Activated CD8-positive, alpha-beta memory T cell treated with anti-CD3 and anti-CD28 coated beads, Interleukin-2, amount 50 U/mL, for 24 hours (primary cell): ENCODE data around the gene CCIN.
A peak's percentile ranks its signal among the peaks of the same experiment; 100 is the strongest.
"Not testable (repeated sequence)": the region's sequence is repeated elsewhere in the genome, so short reads cannot be mapped to it uniquely, and the experiment has no call there.

ENCODE experiments used
- DNase-seq: peaks from one replicate; pipeline ENCODE4 v3.0.0-alpha.2; 2020; ENCODE audit errors: extremely low read depth

The CCIN gene

DNA sequence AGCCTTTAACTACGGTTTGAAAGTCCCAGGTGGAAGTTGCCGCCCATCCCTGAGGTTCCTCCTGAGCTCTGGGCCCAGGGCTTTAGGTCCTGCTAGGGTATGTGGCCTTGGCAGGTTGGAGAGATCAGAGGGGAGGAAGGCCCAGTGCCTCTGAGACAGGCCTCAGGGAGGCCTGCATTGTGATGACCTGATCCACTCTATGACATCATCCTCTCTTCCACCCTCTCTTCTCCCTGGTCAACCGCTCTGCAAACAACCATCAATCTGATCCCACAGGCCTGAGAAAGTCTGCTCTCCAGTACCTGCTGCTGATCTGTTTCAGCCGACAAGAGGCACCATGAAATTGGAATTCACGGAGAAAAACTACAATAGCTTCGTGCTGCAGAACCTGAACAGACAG lies at the start of gene CCIN:
CCIN (plus strand) TSS at position 223 of the 400 bp plus-strand sequence; CDS start at position 338, 115 bp downstream.
- DNase-seq: no peak

GRCh38 chr9:36119476-36119875 lies 49.7 kb upstream of the CCIN start:
- no peak for DNase-seq

DNA sequence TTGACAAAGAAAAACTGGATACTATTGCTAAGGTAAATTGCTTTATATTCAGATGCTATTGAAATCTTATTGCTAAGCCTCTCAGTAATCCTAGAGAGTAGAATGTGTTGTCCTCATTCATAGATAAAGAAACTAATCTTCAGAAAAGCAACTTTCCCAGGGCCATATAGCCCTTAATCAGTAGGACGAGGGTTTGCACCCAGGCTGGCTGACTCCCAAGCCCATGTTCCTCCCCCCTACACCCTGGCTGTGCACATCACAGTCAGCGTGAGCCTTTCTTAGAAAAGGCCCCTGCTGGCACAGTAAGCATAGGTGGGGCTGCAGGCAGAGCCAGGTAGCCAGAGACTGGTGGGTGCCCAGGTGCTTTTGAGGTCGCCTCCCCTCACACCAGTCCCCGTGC lies 48.5 kb upstream of the CCIN start:
- DNase-seq: no peak

DNA sequence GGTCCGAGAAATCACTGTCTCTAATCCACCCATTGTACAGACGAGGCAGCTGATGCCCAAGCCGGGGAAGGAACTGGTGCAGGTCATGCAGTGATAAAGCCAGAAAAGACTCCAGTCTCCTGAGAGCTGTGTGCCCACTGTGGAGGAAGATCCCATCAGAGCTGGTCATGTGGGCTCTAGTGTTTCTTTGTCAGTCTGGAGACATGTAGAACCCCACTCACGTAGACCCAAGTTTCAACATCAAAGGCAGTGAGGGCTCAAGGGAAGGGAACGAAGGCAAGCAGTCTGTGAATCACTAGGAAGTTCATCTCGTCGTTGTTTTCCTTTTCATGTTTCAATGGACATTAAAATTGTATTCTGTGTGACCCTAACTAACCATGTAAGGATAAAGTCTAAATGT lies 47.2 kb upstream of the CCIN start:
- no peak for DNase-seq

DNA sequence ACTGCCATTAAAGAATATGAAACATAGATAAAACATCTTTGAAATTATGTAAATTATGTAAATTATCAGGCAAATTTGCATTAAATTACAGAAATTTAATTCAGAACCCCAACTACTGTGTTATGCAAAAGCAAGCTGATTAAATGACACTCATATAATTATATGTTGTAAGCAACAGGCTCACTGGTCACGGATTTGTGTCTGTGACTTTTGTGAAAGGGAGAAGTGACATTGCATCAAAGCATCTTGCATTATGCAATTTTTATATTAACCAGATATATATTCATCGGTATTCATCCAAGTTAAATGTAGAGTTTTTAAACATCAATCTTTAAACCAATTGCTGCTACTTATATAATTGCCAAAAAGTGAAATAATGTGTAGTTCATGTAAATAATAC lies 45.7 kb upstream of the CCIN start:
- DNase-seq: no peak

- DNase-seq: no peak
Observed at GRCh38 chr9:36125062-36125855, 43.9 kb upstream of the CCIN start.

DNA sequence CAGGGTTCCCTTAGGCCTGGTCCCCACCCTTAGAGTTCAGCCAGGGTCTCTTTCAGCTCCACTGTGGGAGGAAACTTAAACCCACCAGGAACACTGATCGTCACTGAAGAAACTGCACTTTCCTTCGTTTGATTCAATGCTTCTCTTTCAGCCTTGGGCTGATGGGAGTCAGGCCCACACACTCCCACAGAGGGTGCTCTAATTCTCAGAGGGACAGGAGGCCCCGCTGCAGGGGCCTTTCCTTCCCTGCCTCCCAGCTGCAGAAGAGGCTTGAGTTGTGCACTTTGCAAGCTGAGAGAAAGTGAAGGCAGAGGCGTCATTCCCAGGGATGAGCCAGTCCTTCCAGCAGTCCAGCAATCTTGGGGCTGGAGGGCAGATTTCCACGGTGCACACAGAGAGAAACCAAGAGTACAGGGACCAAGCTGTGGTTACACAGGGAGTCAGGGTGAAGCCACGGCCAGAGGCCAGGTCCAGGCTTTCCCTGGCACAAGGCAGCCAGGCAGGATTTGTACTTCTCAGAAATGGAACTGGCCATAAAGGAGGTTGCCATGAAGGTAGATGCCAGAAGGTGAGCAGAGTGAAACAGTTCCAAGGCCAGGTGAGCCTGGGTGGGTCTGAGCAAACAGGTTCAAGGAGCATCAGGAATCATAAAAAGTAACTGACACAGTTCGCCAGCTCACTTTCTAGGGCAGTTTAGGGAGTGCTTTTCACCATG lies 43.0 kb upstream of the CCIN start:
- DNase-seq: no peak

- no peak for DNase-seq
Observed at GRCh38 chr9:36127652-36128244, 41.4 kb upstream of the CCIN start.

GRCh38 chr9:36128349-36128748 lies 40.8 kb upstream of the CCIN start:
- DNase-seq: no peak

DNA sequence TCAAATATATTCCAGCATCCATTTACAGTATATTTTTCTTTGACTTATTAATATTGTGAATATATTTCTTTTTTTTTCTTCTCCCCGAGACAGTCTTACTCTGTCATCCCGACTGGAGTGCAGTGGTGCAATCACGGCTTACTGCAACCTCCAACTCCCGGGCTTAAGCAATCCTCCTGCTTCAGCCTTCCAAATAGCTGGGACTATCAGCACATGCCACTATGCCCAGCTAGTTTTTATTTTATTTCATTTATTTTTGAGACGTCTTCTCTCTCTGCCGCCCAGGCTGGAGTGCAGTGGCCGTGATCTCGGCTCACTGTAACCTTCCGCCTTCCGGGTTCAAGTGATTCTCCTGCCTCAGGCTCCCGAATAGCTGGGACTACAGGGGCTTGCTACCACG lies 40.0 kb upstream of the CCIN start:
- DNase-seq: no peak

DNA sequence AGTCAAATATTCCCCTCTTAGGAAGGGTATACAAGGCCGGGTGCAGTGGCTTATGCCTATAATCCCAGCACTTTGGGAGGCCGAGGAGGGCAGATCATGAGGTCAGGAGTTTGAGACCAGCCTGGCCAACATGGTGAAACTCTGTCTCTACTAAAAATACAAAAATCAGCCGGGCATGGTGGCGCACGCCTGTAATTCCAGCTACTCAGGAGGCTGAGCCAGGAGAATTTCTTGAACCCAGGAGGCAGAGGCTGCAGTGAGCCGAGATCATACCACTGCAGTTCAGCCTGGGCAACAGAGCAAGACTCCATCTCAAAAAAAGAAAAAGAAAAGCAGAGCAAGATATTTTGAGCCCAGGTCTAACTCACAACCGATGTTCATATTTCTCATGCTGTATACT lies 37.5 kb upstream of the CCIN start:
- not testable (repeated sequence) for DNase-seq

- no peak for DNase-seq
Observed at GRCh38 chr9:36132086-36132485, 37.1 kb upstream of the CCIN start.

DNA sequence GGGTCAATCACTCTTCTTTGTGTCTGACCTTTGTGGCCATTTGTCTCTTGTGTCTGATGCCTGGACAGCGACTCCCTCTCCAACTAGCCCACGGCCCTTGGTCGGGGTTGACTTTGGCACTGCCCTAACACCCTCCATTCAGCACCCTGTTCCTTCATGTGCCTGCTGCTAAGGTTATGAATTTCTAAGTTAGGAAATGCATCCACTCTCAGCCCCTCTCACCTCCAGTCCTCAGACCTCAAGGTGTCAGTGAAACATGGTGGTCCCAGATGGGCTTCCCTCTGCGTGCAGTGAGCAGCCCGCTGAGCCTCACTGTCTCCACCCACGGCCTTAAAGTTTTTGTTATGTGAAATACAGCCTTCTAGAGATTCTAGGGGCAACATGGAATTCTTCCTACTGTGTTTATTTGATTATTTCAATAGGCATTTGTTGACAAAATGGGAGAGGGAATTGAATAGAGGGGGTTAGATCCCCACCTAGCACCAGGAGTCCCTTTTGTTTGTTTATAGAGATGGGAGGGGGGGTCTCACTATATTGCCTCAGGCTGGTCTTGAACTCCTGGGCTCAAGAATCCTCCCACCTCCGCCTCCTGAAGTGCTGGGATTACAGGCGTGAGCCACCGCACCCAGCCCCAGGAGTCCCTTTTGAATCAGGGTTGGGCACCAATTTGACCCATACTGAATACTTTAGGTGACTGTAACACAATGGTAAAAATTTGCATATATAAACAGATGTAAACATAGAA lies 34.3 kb upstream of the CCIN start:
- DNase-seq: no peak

DNA sequence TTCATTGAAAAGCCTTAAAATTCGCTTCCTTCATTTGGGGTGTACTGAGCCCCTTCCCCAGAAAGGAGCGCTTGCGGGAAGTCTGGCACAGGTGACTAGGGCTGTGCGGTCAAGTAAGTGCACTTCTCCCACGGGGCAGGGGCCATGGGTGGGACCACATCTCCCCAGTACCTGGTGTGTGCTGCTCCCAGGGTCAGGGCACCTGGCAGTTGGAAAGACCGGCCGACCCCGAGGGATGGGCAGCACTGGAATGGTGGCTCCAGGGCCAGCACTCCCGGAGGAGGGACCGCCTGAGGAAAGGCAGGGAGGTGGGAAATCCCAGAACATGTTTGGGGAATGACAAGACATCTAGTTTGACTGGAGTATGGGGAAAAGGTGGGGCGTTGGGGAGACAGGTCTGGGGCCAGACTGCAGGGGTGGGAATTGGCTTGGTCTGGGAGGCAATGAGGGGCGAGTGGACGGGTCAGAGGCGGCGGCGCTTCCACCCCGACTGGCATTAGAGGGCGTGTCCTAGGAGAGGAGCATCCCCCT lies 33.4 kb upstream of the CCIN start:
- DNase-seq: no peak

DNA sequence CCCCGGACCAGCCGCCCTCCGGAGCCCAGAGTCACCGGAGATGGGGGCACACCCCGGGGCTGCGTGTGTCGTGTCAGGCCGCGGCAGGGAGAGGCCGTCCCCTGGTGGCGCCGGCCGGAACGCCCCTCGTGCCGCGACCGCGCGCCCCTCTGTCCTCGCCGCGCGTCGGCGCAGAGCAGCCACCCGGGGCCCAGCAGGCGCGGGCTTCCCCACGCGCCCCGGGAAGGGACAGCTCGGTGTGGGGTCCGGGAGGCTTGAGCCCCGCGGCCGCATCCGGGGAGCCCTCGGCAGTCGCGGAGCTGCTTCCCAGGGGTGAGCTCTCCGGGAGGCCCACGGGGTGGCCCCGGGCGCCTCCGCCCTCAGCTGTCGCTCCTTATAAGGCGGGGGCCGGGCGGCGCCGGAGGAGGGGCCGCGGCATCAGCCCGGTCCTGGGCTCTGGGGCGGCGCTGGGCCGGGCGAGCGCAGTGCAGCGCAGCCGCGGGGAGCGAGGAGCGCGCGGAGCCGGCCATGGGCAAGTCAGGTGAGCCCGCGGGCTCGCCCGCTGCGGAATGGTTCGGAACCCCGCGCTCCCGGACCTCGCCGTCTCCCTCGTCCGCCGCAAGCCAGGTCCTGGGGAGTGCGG lies 32.8 kb upstream of the CCIN start, which contains the start of gene GLIPR2:
GLIPR2 (plus strand) TSS at position 462 of the 622 bp plus-strand sequence; CDS start at position 508, 46 bp downstream.
- peak; percentile 31 for DNase-seq

GRCh38 chr9:36136894-36137391 lies 32.2 kb upstream of the CCIN start:
- no peak for DNase-seq

GRCh38 chr9:36137392-36138004 lies 31.7 kb upstream of the CCIN start:
- no peak for DNase-seq

GRCh38 chr9:36138496-36138895 lies 30.7 kb upstream of the CCIN start:
- no peak for DNase-seq

DNA sequence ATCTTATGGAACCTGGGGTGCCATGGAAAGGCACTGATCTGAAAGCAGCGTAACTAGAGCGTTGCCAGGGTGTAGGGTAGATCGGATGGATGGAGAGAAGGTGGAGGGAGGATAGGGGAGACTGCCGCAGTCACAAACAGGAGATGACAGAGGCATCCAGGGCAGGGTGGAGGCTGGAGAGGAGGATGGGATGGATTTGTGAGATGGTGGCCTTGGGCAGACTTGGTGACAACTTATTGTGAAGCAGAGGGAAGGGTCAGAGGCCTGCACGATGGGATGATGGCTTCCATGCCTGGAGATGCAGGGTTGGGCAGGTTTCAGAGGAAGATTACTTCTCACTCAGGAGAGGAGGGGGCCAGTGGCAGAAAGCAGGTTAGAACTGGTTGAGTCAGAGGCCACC lies 30.3 kb upstream of the CCIN start:
- DNase-seq: no peak
